Activated naive CD8-positive, alpha-beta T cell treated with anti-CD3 and anti-CD28 coated beads, Interleukin-2, amount 50 U/mL, for 24 hours (primary cell): ENCODE results near the gene ANKRD28.

Experiments
- ATAC-seq: fragments of 150-1000 bp; cut with Tn5 transposase; one replicate; pipeline ENCODE4 v1.10.0; 2021
- DNase-seq: peaks from one replicate; pipeline ENCODE4 v3.0.0; 2021
- H3K27ac Mint-ChIP-seq: one replicate; pipeline ENCODE4 v1.8.0; 2021; ENCODE audit warnings: mild to moderate bottlenecking, mixed read lengths
- H3K27me3 Mint-ChIP-seq: one replicate; pipeline ENCODE4 v1.8.0; 2021; ENCODE audit warnings: mixed read lengths
- H3K36me3 Mint-ChIP-seq: one replicate; pipeline ENCODE4 v1.8.0; 2021; ENCODE audit warnings: low read depth, mixed read lengths
- H3K4me1 Mint-ChIP-seq: one replicate; pipeline ENCODE4 v1.8.0; 2021; ENCODE audit warnings: mixed read lengths
- H3K4me3 Mint-ChIP-seq: one replicate; pipeline ENCODE4 v1.8.0; 2021; ENCODE audit warnings: mild to moderate bottlenecking, moderate library complexity, mixed read lengths
- H3K9me3 Mint-ChIP-seq: one replicate; pipeline ENCODE4 v1.8.0; 2021; ENCODE audit warnings: mixed read lengths

The ANKRD28 gene

DNA sequence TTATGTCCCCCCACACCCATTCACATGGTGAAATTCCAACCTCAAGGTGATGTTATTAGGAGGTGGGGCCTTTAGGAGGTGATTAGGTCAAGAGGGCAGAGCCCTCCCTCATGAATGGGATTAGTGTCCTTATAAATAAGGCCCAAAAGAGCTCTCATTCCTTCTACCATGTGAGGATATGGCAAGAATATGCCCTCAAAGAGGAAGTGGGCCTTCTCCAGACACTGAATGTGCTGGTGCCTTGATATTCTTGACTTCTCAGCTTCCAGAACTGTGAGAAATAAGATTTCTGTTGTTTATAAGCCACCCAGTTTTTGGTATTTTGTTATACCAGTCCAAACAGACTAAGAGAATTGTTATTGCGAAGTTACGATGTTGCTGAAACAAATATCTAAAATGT is 94.4 kb downstream of the ANKRD28 start:
- no peaks in the 10 kb centered on the region for H3K27me3 Mint-ChIP-seq
- H3K27ac Mint-ChIP-seq = no peak overlapping the region
- H3K36me3 Mint-ChIP-seq = peaks cover 34% of the 10 kb centered on the region
- peaks cover 2% of the 10 kb centered on the region for H3K4me1 Mint-ChIP-seq
- H3K4me3 Mint-ChIP-seq = no peak overlapping the region
- ATAC-seq (no peak), DNase-seq (no peak)
- H3K9me3 Mint-ChIP-seq = no peaks in the 10 kb centered on the region

DNA sequence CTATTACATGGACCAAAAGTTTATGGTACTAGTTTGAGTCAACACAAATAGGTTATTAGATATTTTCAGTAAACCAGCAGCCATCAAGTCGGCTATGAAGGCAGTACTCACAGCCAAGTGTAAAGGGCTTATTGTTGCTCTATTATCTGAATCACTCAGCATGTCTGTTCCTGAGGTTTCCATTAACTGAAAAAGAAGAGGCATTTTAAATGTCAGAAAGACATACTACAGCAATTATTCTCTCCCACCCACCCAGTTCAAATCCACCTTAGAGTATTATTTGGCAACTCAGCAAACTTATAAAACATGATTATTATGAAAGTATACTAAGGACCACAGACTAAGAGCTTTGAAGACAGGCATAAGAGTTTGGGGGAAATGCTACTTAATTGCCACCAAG is 103.2 kb downstream of the ANKRD28 start:
- no peaks in the 10 kb centered on the region for H3K4me1 Mint-ChIP-seq
- H3K27me3 Mint-ChIP-seq = no peaks in the 10 kb centered on the region
- H3K27ac Mint-ChIP-seq = no peak overlapping the region
- H3K4me3 Mint-ChIP-seq = no peak overlapping the region
- H3K9me3 Mint-ChIP-seq = no peaks in the 10 kb centered on the region
- no peak for ATAC-seq
- peaks cover 32% of the 10 kb centered on the region for H3K36me3 Mint-ChIP-seq
- no peak for DNase-seq

DNA sequence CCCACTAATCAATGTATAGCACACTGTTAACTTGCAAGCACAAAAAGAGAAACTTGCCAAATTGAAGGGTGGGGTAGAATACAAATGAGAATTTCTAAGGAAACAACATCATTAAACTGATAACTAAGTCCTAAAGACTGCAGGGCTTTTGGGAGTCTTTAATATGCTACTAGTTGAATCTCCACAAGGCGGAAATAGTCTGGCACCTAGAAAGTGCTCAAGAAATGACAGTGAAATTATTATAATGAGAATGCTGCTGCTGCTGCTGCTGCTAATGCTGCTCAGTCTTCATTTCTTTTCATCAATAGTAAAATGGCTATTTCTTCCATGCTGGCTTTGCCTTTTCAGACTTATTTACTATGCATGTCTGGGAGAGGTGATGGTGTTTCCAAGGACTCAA is 104.4 kb downstream of the ANKRD28 start:
- no peak overlapping the region for H3K4me3 Mint-ChIP-seq
- no peak for ATAC-seq
- no peaks in the 10 kb centered on the region for H3K9me3 Mint-ChIP-seq
- DNase-seq = no peak
- H3K27me3 Mint-ChIP-seq = no peaks in the 10 kb centered on the region
- peaks cover 39% of the 10 kb centered on the region for H3K36me3 Mint-ChIP-seq
- no peaks in the 10 kb centered on the region for H3K4me1 Mint-ChIP-seq
- H3K27ac Mint-ChIP-seq = no peak overlapping the region

DNA sequence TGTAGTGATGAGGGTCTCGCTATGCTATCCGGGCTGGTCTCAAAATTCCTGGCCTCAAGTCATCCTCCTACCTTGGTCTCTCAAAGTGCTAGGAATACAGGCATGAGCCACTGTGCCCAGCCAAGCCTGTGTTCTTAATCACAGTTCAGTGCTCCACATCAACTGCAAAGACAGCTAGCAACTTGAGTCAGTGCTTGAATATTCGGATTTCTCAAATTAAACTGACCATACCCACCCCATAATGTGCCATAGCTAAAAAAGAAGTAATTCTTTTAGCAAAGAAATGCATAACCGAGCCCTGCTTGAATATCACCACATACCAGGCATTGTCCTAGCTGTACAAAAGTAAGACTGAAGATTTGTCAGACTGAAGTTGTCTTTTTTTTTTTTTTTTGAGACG is 107.0 kb downstream of the ANKRD28 start:
- Mint-ChIP-seq H3K9me3 (no peaks in the 10 kb centered on the region), H3K27me3 (no peaks in the 10 kb centered on the region), H3K36me3 (peaks cover 38% of the 10 kb centered on the region), H3K27ac (no peak overlapping the region), H3K4me3 (no peak overlapping the region), H3K4me1 (no peaks in the 10 kb centered on the region)
- DNase-seq (no peak), ATAC-seq (no peak)

DNA sequence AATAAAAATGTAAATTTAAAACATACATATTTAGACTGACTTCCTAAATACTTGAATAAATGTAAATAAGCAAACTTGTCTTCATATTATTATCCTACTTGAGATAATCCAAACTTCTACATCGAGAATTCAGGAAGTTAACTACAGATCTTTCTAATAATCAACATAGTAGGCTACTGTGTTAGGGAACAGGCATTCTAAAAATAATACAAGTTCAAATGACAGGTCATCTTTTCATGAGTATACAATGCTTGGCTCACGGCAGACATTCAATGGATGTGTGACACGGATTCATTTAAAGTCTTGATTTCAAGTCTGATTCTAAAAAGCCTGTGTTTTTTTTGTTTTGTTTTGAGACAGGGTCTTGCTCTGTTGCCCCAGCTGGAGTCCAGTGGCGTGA is 107.5 kb downstream of the ANKRD28 start:
- Mint-ChIP-seq H3K9me3 (no peaks in the 10 kb centered on the region), H3K27me3 (no peaks in the 10 kb centered on the region), H3K27ac (no peak overlapping the region), H3K4me3 (no peak overlapping the region), H3K36me3 (peaks cover 39% of the 10 kb centered on the region), H3K4me1 (no peaks in the 10 kb centered on the region)
- DNase-seq = no peak
- ATAC-seq = no peak

DNA sequence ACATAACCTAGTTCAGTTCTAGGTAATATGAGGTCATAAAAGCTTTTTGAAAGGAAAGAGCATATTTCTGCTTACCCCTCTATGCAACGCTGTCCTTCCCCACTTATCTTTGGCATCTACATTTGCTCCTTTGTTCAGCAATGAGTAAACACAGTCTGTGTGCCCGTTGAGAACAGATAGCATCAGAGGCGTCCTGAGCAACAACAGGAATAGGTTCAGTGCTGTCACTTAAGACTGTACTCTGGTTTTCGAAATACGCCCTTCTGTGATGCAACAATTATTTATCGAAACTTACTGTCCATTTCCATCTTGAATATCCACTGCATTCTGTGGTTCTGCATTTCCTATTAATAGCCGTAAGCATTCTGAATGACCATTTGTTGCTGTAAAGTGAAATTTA is 111.9 kb downstream of the ANKRD28 start:
- ATAC-seq (no peak), DNase-seq (no peak)
- Mint-ChIP-seq H3K27me3 (no peaks in the 10 kb centered on the region), H3K4me1 (peaks cover 3% of the 10 kb centered on the region), H3K9me3 (no peaks in the 10 kb centered on the region), H3K4me3 (no peak overlapping the region), H3K27ac (no peak overlapping the region), H3K36me3 (peaks cover 40% of the 10 kb centered on the region)

DNA sequence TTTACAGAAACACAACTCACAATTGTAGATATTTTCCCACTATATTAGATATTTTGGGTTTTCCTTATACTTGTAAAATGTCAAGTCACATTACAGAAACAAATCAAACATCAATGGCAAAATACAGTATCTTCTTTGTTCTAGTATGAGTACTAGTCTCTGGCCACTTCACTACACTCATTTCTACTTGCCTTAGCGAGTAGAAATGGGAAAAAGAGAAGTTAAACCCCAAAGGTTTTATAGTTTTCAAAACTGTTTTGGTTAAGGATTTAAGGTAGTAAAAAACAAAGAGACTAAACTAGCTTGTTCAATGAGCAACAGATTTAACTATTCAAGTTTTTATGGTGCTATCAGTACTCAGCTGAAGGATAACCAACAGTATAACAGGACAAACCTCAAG is 114.5 kb downstream of the ANKRD28 start:
- H3K9me3 Mint-ChIP-seq = no peaks in the 10 kb centered on the region
- no peak for ATAC-seq
- H3K27ac Mint-ChIP-seq = no peak overlapping the region
- H3K4me3 Mint-ChIP-seq = no peak overlapping the region
- no peak for DNase-seq
- peaks cover 28% of the 10 kb centered on the region for H3K36me3 Mint-ChIP-seq
- H3K27me3 Mint-ChIP-seq = no peaks in the 10 kb centered on the region
- H3K4me1 Mint-ChIP-seq = peaks cover 3% of the 10 kb centered on the region

DNA sequence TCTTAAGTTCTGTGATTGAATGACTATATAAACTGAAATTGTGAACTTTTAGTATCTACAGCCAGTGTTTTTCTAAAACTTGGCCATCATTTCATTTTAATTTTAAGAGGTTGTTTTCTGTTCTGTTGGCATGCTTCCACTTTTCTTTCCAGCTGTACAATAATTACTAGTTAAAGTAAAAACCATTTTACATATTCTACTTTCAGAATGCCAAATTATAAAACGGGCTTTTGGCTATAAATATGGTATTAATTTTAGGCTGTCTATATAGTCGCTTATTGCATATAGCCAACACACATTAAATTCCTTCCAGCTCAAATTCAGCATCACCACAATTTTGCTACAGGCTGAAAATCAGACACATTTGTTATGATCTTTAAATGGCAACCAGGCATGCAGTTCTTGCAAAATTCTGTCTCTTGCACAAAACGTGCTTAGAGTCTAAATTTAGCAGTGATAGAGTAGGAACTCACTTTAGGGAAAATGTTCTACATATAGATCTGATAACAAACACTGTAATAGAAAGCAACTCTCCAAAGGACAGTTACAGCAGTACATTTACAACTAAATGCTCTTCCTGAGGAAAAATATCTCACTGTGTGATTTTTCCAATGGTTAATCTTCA is 115.1 kb downstream of the ANKRD28 start:
- Mint-ChIP-seq H3K4me3 (no peak overlapping the region), H3K36me3 (peaks cover 32% of the 10 kb centered on the region), H3K9me3 (no peaks in the 10 kb centered on the region), H3K27ac (no peak overlapping the region), H3K27me3 (no peaks in the 10 kb centered on the region), H3K4me1 (peaks cover 3% of the 10 kb centered on the region)
- DNase-seq = no peak
- no peak for ATAC-seq

DNA sequence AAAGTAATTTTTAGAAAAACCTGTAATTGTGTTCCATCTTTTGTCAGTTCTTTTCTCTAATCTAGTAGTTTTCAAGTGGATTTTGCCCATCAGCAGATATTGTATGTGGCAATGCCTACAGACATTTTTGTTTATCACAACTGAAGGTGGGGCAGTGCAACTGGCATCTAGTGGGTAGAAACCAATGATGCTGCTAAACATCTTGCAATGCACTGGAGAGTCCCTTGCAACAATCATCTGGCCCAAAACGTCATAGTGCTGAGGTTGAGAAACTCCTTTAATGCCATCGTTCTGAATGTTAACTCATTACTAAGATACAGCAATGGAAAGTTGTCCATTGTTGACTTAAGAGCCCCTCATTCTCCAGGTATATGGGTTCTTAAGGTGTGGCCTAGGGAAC is 116.1 kb downstream of the ANKRD28 start:
- Mint-ChIP-seq H3K27ac (no peak overlapping the region), H3K4me3 (no peak overlapping the region), H3K36me3 (peaks cover 38% of the 10 kb centered on the region), H3K9me3 (no peaks in the 10 kb centered on the region), H3K27me3 (no peaks in the 10 kb centered on the region), H3K4me1 (peaks cover 3% of the 10 kb centered on the region)
- ATAC-seq = no peak
- DNase-seq = no peak

DNA sequence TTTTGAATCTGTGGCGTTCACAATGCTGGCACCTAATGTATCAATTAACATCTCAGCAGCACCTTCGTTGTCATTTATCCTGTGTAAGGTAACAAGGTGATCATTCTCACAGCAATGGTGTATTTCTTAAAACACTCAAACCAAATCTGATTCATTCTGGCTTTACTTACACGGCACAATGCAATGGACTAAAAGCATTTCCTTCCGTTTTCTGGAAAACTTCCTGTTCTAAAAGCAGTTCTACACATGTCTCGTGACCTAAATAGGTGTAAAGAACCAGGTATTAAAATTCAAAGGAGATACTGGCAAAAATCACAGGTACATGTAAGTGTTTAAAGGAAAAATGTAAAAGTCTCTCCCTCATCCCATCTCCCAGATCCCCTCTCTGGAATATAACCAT is 118.5 kb downstream of the ANKRD28 start:
- Mint-ChIP-seq H3K27me3 (no peaks in the 10 kb centered on the region), H3K4me1 (peaks cover 3% of the 10 kb centered on the region)

DNA sequence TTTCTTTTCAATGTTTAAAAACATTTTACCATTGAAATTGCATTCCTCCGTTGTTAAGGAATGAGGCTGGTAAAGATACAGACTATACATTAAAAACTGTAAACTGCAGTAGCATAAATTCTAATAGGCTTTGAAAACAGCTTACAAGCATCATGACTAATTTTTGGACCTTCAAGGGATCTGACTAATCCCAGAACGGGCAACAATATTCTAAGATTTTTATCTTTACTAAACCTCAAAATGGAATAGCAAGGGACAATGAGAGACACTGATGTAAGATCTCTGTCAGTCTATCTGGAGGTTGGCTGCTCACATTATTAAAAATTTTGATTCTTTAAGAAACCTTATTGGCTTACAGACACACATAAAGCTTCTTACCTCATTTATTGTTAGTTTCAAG is 121.5 kb downstream of the ANKRD28 start:
- no peaks in the 10 kb centered on the region for H3K27me3 Mint-ChIP-seq
- H3K27ac Mint-ChIP-seq = no peak overlapping the region
- peaks cover 19% of the 10 kb centered on the region for H3K36me3 Mint-ChIP-seq
- H3K4me3 Mint-ChIP-seq = no peak overlapping the region
- DNase-seq = no peak
- no peaks in the 10 kb centered on the region for H3K9me3 Mint-ChIP-seq
- no peak for ATAC-seq
- no peaks in the 10 kb centered on the region for H3K4me1 Mint-ChIP-seq

More for the DNA sequence above, 118.5 kb downstream of the ANKRD28 start:
- peaks cover 30% of the 10 kb centered on the region for H3K36me3 Mint-ChIP-seq
- no peaks in the 10 kb centered on the region for H3K9me3 Mint-ChIP-seq
- no peak for ATAC-seq
- DNase-seq = no peak
- H3K27ac Mint-ChIP-seq = no peak overlapping the region
- no peak overlapping the region for H3K4me3 Mint-ChIP-seq

DNA sequence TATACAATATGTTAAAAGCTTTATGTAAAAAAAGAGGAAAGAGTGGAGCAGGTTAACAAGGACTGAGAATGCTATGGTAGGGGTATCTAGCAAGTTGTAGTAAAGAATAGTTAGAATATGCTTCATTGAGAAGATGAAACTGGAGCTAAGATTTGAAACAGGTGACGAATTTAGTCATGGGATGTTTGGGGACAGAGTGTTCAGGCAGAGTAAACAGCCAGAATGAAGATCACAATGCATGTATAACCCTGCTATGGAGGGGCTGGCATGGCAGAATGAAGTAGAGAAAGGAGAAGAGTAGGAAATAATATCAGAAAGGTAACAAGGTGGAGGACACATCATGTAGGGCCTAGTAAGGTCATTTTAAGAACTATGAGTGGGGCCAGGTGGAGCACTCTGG is 124.2 kb downstream of the ANKRD28 start:
- ATAC-seq = no peak
- no peak for DNase-seq
- no peak overlapping the region for H3K4me3 Mint-ChIP-seq
- H3K4me1 Mint-ChIP-seq = no peaks in the 10 kb centered on the region
- no peaks in the 10 kb centered on the region for H3K9me3 Mint-ChIP-seq
- H3K27ac Mint-ChIP-seq = no peak overlapping the region
- H3K36me3 Mint-ChIP-seq = peaks cover 38% of the 10 kb centered on the region
- no peaks in the 10 kb centered on the region for H3K27me3 Mint-ChIP-seq

DNA sequence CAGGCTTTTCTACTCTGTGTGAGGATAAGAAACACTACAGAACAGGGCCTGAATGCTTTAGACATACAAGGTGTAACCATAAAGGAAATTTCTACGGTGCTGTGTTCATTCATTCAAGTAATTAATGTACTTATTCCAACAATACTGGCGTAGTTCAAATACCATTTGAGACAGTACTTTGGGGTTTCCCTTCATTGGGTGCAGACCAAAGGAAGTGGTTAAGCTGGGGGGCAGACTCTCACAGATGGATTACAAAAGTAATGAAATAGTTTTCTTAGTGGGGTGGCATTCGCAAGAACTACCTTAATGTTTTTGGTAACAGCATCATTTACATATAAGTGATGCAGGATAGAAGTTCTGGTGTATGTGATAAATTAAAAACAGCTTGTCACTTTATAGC is 130.3 kb downstream of the ANKRD28 start:
- Mint-ChIP-seq H3K4me1 (peaks cover 23% of the 10 kb centered on the region), H3K27ac (peak overlapping the region; percentile 39), H3K36me3 (peaks cover 46% of the 10 kb centered on the region), H3K4me3 (peak overlapping the region; percentile 14), H3K27me3 (no peaks in the 10 kb centered on the region), H3K9me3 (peaks cover 12% of the 10 kb centered on the region)
- peak; percentile 94 for ATAC-seq
- DNase-seq = peak; percentile 29

DNA sequence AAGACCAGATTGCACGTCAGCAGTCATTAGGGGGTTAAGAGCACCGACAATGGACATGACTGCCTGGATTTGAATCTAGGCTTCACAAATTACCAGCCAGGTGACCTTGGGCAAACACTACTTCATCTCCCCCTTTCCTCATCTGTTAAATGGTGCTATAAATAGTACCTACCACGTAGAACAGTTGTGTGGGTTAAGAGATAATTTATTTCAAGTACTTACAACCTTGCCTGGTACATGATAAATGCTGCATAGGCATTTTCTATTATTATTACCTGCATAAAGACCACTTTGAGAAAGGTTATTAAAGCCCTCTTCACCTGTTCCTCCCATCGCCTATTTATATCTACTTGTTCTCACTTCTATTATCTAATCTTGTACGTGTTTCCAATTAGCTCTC is 131.5 kb downstream of the ANKRD28 start:
- ATAC-seq (no peak), DNase-seq (no peak)
- Mint-ChIP-seq H3K9me3 (peaks cover 18% of the 10 kb centered on the region), H3K36me3 (peaks cover 45% of the 10 kb centered on the region), H3K27ac (no peak overlapping the region), H3K27me3 (peaks cover 2% of the 10 kb centered on the region), H3K4me1 (peaks cover 23% of the 10 kb centered on the region), H3K4me3 (no peak overlapping the region)

DNA sequence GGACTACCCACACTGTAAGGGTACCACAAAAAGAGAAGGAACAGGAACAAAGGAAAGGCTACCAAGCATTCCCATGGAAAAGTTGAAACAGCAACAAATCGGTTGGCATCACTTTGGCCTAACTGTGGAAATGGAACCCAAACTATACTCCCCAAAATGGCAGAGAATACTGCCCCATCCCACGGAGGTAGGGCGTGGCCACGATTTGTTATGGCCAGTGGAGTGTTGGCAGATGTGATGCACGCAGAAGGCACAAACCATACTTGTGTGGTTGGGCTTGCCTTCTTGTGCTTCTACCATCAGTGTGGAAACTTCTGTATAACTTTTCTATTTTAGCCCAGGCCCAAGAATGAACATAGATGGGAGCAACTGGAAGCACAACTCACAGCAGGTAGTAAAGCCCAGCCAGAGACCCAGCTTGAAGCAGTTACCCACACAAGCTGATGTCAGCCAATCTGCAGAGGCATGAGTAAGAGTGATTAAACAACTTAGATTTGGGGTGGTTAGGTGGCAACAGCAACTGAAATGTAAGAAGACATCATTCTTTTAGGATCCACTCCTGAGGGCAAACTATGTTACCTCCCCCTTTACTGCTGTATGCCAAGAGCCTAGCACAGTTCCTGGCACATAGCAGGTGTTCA is 132.1 kb downstream of the ANKRD28 start:
- Mint-ChIP-seq H3K36me3 (peaks cover 39% of the 10 kb centered on the region), H3K4me3 (no peak overlapping the region), H3K27me3 (peaks cover 5% of the 10 kb centered on the region), H3K27ac (no peak overlapping the region), H3K9me3 (peaks cover 19% of the 10 kb centered on the region), H3K4me1 (peaks cover 25% of the 10 kb centered on the region)
- no peak for DNase-seq
- no peak for ATAC-seq

DNA sequence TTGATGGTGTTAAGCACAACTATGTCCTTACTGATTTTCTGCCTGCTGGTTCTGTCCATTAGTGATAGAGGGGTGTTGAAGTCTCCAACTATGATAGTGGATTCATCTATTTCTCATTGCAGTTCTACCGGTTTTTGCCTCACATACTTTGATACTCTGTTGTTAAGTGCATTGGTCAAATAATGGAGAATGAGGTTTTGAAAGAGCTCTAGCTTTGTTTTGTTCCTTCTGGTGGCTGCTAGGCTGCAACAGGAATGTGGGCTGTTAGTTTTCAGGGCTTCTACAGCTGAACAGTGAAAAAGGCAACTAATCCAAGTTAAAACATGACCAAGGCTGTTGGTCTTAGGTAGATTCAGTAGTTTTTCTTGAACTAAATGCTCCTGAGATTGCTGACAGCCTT is 133.6 kb downstream of the ANKRD28 start:
- no peak overlapping the region for H3K4me3 Mint-ChIP-seq
- ATAC-seq = no peak
- peaks cover 19% of the 10 kb centered on the region for H3K9me3 Mint-ChIP-seq
- H3K27ac Mint-ChIP-seq = no peak overlapping the region
- H3K4me1 Mint-ChIP-seq = peaks cover 33% of the 10 kb centered on the region
- H3K27me3 Mint-ChIP-seq = peaks cover 6% of the 10 kb centered on the region
- H3K36me3 Mint-ChIP-seq = peaks cover 31% of the 10 kb centered on the region
- DNase-seq = no peak
